ENCODE data around the gene FAM163A.

GRCh38 chr1:179793281-179793680 lies 50.2 kb downstream of the FAM163A start:
- TF ChIP-seq SP1 (IDR thresholded peaks at IDR 0.05; ENCODE audit: low read depth) (no peak), EZH2phosphoT487 (IDR thresholded peaks at IDR 0.05; ENCODE audit: borderline replicate concordance) (no peak), EZH2 (IDR thresholded peaks at IDR 0.05) (no peak), CEBPB (IDR thresholded peaks at IDR 0.05; ENCODE audit: low read depth) (no peak)
- TF ChIP-seq, protein P1, sequence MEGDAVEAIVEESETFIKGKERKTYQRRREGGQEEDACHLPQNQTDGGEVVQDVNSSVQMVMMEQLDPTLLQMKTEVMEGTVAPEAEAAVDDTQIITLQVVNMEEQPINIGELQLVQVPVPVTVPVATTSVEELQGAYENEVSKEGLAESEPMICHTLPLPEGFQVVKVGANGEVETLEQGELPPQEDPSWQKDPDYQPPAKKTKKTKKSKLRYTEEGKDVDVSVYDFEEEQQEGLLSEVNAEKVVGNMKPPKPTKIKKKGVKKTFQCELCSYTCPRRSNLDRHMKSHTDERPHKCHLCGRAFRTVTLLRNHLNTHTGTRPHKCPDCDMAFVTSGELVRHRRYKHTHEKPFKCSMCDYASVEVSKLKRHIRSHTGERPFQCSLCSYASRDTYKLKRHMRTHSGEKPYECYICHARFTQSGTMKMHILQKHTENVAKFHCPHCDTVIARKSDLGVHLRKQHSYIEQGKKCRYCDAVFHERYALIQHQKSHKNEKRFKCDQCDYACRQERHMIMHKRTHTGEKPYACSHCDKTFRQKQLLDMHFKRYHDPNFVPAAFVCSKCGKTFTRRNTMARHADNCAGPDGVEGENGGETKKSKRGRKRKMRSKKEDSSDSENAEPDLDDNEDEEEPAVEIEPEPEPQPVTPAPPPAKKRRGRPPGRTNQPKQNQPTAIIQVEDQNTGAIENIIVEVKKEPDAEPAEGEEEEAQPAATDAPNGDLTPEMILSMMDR (IDR thresholded peaks at IDR 0.05 in 2 of 3, conservative IDR thresholded peaks at IDR 0.05 in 1 of 3; ENCODE audit: borderline replicate concordance in 1 of 3, insufficient read depth in 1 of 3, low read depth in 2 of 3, low read length in 2 of 3): no peak
